Thyroid gland (tissue), 4 donors: ENCODE data around the gene RNU6-1.

Experiments
- CTCF ChIP-seq, 6 experiments: fragments of 200-600 bp in 3 of 6; fragments of 450-650 bp in 3 of 6; sonication (generic) in 3 of 6; IDR thresholded peaks; one replicate each; pipeline ENCODE4 v1.5.1; 2016 to 2019; ENCODE audit warnings: antibody characterized with exemption in 6 of 6, mild to moderate bottlenecking in 2 of 6, inconsistent platforms in 1 of 6, moderate library complexity in 1 of 6
- POLR2A ChIP-seq, 2 donors: fragments of 450-650 bp; IDR thresholded peaks; one replicate each; pipeline ENCODE4 v1.6.1; 2017; ENCODE audit warnings: antibody characterized with exemption in 2 of 2, mild to moderate bottlenecking in 2 of 2, moderate library complexity in 1 of 2

GRCh38 chr15:67826717-67827561 is 12.9 kb downstream of the RNU6-1 start:
- TF ChIP-seq POLR2A (IDR thresholded peaks at IDR 0.05) (no peak), CTCF (IDR thresholded peaks at IDR 0.05) (no peak)
